Activated CD4-positive, alpha-beta T cell treated with anti-CD3 and anti-CD28 coated beads for 4 hours (primary cell): ENCODE measurements around the gene DMXL2.
"Not testable (repeated sequence)": the region's sequence is repeated elsewhere in the genome, so short reads cannot be mapped to it uniquely, and the experiment has no call there.

ENCODE experiments used
- DNase-seq, 2 donors: peaks; one replicate each; pipeline ENCODE4 v3.0.0-alpha.2; 2020

DMXL2 gene, protein sequence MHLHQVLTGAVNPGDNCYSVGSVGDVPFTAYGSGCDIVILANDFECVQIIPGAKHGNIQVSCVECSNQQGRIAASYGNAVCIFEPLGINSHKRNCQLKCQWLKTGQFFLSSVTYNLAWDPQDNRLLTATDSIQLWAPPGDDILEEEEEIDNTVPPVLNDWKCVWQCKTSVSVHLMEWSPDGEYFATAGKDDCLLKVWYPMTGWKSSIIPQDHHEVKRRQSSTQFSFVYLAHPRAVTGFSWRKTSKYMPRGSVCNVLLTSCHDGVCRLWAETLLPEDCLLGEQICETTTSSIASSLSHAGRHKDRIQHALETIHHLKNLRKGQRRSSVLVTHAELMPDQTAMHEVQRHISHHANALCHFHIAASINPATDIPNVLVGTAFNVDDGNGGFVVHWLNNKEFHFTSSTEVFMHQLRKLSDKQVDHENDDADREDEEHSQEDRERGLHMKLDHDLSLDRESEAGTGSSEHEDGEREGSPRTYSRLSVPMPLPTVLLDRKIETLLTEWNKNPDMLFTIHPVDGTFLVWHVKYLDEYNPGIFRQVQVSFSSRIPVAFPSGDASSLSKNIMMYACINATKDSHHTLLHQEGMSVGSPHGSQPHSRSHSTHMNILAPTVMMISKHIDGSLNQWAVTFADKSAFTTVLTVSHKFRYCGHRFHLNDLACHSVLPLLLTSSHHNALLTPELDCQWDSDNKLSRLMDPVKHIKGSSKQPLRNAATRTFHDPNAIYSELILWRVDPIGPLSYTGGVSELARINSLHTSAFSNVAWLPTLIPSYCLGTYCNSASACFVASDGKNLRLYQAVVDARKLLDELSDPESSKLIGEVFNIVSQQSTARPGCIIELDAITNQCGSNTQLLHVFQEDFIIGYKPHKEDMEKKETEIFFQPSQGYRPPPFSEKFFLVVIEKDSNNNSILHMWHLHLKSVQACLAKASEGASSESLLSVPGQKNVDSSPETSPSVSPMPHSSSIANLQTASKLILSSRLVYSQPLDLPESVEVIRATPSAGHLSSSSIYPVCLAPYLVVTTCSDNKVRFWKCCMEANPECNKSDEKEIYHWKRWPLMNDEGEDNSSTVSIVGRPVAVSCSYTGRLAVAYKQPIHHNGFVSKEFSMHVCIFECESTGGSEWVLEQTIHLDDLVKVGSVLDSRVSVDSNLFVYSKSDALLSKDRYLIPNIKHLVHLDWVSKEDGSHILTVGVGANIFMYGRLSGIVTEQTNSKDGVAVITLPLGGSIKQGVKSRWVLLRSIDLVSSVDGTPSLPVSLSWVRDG (N-terminal part only)

DNA sequence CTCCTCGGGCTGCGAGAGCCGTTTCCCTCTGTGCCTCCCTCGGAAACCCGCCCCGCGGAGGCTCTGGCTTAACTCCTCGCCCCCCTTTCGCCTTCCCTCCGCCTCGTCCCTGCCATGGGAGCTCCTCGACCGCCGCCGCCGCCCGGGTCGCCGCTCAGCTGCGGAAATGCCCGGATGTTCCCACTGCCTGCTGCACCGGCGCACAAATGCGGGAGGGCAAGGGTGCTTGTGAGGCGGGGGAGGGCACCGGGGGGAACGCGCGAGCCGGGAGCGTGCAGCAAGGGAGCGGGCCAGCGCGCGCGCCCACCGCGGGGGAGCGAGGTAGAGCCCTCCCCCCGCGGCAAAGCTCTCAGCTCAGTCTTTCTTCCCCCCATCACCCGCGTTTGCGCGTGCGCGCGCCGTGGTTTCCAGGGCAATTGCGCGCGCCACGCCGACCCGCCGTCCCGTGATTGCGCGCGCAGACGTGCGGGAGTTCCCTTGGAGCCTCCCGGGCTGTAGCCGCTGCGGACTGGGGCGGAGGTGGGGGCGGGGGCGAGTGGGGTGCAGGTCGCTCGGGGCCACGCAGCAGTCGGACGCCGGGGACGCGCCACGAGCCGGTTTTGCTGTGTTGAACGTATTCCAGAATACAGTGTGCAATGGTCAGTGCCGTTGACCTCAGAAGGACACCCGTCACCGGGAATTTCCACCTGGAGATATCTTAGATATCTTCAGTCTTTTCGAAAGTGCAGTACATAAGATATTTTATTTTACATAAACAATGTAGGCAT, at the start of gene DMXL2:
TSS of gene DMXL2 (minus strand) at position 168 of the 767 bp plus-strand sequence. CDS start 226 bp downstream, outside the sequence.
- peak; percentile 62 to 63 for DNase-seq

DNA sequence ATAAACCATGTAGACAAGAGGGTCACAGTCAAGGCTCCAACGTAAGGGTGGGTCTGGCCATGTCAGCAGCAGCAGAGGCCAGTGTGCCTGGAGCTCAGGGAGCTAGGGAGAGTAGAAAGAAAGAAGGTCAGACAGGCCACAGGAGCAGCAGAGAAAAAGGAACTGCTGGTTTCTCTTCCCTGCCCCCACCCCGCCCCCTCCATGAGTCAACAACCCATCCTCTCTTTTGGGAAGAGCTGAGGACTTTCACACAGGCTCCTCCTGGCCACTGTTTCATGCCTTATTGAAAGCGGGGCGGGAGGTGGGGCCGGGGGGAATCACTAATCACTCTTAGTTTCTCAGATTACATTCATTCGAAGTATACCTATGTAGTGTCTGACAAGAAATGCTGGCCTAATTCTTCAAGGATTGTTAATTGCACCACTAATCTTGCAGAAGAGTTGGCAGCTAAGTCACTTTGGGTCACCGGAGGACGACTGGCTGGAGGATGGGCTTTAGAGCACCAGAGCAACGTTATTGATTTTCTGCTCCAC, 49.6 kb upstream of the DMXL2 start:
- no peak for DNase-seq

DNA sequence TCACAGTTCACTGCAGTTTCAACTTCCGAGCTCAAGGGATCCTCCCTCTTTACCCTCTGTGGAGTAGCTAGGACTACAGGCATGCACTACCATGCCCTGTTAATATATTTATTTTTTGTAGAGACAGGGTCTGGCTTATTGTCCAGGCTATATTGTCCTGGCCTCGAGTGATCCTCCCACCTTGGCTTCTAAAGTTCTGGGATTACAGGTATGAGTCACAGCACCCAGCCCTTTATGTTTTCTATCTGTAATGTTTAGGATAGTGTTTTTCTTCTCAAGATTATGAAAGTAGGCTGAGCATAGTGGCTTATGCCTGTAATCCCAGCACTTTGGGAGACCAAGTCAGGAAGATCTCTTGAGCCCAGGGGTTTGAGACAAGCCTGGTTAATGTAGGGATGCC, 46.8 kb upstream of the DMXL2 start:
- DNase-seq = no peak

DNA sequence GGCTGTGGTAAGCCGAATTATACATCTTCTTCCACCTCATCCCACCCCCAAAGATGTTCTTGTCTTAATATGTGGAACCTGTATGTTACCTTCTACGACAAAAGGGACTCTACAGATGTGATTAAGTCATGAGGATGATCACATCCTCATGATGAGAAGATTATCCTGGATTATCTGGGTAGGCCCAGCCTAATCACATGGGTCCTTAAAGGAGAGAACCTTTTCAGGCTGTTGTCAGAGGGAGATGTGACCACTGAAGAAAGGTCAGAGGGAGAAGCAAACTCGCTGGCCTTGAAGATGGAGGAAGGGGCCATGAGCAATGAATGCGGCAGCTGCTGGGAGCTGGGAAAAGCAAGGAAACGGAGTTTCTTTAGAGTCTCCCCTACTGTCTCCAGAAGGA, 45.9 kb upstream of the DMXL2 start:
- no peak for DNase-seq

DNA sequence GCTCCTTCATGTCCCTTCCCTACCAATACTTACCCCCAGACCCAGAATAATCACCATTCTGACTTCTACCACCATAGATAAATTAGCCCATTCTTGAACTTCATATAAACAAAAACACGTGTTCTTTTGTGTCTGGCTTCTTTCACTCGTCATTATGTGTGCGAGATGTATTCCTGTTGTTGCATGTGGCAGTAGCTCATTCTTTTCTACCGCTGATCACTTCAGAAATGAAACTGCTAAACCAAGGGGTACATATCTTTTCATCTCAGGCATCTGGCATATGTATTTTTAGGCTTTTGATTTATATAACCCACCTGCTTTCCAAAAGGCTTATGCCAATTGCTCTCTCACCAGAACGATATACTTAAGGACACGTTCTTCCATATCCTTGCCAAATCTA, 44.9 kb upstream of the DMXL2 start:
- DNase-seq = no peak

DNA sequence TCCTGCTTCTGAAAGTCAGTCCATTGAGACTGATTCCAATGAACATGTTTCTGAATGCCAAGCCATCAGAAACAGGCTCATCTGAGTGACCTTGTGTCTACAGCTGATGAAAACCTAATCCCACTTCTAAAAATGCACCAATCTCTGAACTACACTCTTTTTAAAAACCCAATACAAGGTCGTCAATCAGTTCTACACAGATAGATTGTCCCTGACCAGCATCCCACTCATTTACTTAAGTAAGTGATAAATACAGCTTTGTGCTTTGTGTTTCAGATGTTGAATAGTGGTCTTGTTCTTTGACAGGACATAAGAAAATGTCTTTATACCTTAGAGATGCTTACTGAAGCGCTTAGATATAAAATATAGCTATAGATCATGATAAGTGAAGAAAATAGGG, 38.5 kb upstream of the DMXL2 start:
- DNase-seq = no peak

DNA sequence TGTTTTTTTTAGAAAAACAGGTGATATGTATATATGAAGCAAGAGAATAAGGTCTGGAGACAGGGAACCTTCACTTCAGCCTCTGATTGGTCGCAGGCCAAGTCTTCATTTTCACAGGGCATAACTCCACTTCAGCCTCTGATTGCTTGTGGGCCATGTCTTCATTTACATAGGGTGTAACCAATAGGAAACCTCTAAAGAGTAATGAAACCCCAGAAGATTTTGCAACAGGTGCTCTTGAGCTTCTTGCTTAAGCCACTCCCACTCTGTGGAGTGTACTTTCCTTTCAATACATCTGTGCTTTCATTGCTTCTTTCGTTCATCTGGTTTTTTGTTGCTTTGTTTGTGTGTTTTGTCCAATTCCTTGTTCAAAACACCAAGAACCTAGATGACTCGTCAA, 36.1 kb upstream of the DMXL2 start:
- no peak for DNase-seq

DNA sequence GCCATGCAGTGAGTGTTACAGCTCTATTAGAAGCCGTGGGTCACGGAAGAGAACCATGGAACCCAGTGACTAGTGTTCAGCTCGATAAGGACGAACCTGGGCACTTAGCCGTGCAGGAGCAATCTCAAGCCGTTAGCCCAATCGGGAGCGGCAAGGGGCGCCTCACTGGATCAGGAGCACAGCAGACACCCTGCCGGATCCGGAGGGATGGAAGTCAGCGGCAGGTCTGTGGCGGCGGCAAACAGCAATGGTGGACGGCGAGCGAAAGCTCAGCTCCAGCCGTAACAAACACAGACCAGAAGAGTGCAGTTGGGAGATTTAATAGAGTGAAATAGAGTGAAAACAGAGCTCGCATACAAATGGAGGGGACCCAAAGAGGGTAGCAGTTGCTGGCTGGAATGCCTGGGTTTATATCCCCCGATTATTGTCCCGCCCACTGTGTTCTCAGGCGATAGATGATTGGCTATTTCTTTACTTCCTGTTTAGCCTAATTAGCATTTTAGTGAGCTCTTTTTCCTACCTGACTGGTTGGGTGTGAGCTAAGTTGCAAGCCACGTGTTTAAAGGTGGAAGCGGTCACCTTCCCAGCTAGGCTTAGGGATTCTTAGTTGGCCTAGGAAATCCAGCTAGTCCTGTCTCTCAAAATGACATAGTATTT, 33.0 kb upstream of the DMXL2 start:
- DNase-seq = not testable (repeated sequence)

DNA sequence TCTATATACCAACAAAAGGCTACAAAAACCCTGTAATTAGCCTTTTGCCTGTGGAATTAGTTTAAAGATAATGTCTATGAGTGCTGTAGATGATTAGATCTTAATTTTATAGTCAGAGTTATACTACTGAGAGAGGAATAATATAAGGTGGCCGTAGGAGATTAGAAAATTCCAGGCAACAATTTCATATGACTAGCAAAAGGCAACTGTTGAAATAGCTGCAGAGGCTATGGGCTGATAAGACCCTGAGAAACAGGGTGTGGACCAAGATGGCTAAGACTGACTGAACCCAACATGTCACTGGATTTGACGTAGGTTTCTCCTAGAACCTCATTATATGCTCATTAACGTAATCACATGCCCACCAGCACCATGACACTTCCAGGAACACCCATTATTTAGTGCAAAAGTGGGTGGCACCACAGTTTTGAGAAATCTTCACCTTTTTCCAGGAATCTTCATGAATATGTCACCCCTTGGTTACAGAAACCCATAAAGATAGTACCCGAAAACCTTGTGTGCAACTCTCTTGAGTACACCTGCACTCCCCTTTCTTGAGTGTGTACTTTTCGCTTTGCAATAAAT, 29.6 kb upstream of the DMXL2 start:
- no peak for DNase-seq

DNA sequence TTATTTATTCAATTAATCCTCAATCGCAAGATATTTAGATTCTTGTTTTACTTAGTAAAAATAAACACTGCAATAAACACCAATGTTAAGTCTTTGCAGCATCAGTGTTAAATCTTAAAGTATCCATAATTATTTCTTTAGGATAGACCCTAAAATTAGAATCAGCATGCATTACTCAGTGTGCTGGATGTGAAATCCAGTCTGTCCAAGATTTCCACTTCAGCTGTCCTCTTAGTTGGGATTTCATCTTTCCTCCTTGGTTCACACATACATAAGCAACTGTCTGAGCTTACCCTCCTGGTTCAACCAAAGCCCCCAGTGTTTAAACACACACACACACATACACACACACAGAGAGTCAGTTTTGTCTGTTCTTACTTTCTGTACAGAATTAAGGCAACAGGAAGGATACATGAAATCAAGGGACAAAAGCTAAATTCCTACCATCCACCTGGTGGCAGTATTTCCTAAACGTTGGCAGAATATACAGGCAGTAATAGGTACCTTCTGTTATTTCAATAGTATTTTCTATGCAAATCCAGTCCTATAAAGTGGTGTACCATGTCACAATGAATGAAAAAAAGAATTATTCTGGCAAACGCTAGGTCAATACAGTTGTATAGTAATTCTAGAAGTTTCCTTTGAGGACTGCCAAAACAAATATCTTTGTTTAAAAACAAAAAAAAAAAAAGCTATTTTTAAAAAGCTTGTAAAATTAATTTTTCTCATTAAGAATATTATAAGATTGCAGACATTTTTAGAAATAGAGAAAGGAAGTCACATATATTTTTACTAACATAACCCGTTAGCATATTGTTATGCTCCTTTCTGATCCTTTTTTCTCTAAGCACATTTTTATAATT, 27.3 kb upstream of the DMXL2 start:
- DNase-seq = peak; percentile 26 to 61

DNA sequence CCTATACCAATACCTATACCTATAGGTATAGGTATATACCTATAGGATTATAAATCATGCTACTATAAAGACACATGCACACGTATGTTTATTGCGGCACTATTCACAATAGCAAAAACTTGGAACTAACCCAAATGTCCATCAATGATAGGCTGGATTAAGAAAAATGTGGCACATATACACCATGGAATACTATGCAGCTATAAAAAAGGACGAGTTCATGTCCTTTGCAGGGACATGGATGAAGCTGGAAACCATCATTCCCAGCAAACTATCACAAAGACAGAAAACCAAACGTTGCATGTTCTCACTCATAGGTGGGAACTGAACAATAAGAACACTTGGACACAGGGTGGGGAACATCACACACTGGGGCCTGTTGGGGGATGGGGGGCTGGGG, 26.1 kb upstream of the DMXL2 start:
- DNase-seq = not testable (repeated sequence)

DNA sequence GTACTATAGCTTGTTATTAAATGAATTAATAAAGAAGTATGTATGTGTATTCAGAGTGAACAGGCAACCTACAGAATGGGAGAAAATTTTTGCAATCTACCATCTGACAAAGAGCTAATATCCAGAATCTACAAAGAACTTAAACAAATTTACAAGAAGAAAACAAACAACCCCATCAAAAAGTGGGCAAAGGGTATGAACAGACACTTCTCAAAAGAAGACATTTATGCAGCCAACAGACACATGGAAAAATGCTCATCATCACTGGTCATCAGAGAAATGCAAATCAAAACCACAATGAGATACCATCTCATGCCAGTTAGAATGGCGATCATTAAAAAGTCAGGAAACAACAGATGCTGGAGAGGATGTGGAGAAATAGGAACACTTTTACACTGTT, 25.5 kb upstream of the DMXL2 start:
- not testable (repeated sequence) for DNase-seq

DNA sequence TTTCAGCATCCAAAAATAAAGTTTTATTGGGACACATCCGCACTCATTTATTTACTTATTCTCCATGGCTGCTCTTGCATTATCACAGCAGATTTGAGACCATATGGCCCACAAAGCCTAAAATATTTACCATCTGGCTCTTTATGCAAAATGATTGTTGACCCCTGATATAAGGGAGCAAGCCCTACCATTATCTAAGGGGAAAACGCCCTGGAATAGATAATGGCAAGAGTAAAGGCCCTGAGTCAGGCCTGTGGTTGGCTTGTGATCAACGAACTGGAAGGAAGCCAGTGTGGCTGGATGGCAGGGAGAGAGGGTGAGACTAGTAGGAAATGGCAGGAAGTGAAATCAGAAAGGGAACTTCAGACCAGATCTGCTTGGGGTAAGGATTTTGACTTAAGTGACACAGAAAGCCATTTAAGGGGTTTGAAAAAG, 24.6 kb upstream of the DMXL2 start:
- no peak for DNase-seq

DNA sequence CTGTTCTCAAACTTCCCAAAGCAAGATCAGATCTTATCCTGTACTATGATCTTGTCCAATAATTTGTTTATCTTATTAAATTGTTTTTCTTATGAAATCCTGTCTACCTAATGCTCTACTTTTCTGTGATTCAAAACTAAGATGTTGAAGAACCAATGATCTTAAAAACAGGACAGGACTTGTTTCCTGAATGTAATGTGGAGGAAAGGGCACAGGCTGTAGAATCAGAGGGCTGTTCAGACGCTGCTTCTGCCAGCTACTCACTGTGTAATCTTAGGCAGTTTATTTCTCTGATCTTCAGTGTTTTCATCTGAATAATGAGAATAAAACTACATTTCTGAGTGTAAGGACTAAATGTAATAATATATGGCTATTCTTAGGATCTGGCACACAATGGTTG, 20.1 kb upstream of the DMXL2 start:
- no peak for DNase-seq

DNA sequence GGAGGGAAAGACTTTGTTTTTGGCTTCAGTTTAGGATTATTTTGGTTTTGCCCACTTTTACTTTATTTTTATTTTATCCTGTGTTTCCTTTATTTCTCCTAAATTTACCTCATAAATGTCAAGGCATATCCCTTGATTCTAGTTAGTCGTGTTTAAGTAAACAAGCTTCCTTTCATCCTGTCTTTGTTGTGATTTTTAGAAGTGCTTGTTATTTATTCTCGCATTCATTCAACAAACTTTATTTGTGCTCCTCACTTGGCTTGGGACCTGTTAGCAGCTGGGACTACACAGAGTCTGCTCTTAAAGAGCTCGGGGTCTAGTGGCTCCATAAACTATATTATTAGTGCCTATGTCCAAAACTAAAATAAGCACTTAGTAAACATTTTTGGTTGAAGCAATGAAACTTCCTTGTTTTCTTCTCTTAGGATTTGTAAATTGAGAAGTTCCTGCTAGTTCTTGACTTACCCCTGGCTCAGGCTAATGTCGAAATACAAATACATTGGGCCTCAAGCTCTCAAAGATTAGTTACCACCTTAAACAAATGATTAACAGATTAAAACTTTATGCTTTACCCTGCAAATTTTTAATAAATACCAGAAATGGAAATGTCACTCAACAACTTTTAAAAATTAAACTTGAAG, 19.0 kb upstream of the DMXL2 start:
- no peak for DNase-seq

DNA sequence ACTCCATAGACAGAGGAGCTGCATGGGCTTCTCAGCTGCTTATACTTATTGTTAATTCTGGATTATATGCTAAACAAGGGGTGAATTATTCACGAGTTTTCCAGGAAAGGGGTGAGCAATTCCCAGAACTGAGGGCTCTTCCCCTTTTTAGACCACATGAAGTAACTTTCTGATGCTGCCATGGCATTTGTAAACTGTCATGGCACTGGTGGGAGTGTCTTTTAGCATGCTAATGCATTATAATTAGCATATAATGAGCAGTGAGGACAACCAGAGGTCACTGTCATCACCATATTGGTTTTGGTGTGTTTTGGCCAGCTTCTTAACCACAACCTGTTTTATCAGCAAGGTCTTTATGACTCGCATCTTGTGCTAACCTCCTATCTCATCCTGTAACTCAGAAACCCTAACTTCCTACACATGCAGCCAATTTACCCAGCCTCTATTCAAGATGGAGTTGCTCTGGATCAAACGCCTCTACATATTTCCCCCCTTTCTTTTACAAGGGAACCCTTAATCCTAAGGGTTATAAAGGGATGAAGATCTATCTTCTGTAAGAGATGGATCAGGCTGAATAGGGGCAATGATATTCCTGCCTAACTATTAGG, 12.1 kb upstream of the DMXL2 start:
- DNase-seq = no peak

DNA sequence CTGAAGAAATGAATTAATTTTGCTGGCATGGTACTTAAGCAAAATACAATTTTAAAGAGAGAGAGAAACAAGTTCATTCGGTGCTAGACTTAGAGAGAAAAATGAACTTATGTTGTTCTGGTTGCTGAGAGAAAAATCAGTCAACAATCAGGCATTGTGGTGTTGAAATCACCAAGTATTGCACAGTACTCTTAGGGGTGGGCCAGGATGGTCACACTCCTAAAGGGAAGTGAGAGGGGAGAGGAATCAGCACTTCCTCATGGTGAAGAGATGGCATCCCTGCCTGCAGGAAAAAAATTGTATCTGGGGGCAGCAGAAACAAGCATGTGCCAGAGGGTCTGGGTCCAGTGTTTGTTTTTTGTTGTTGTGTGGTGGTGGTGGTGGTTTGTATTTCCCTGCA, 7.0 kb upstream of the DMXL2 start:
- no peak for DNase-seq

DNA sequence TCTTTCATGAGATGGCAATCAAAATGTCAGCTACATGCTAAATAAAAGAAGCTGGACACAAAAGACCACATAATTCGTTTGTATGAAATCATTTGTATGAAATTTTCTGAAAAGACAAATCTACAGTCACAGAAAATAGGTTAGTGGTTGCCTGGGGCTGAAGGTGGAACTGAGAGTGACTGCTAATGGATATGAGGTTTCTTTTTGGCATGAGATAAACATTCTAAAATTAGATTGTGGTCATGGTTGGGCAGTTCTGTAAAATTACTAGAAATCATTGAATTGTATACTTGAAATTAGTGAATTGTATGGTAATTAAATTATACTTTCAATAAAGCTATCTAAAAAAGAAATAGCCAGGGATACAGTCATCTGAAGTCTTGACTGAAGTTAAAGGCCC, 2.7 kb upstream of the DMXL2 start:
- DNase-seq = no peak

DNA sequence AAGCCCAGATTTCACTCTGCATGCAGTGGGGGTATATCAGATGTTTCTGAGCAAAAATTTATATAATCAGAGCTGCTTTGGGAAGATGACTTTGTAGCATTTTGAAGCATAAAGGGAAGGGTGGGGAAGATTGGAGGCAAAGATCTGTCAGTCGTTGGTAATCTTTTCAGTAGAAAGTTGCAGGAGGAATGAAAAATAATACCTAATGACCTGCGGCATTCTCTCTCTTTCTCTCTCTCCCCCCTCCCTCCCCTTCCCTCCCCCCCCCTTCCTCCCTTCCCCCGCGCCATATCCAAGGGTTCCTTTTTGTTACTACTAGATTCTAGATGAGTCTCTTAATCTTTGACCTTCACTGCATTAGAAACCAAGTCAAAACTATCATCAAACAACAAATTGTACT, 1.5 kb upstream of the DMXL2 start:
- no peak for DNase-seq
